GM19043 (cell line): ENCODE data around the gene YWHAG.
"Not testable (repeated sequence)": the region's sequence is repeated elsewhere in the genome, so short reads cannot be mapped to it uniquely, and the experiment has no call there.

Experiments
- ATAC-seq: cut with Tn5 transposase; IDR thresholded peaks from one replicate; pipeline ENCODE4 v1.9.1; 2021; ENCODE audit warnings: low read depth; ENCODE audit not compliant: unreplicated experiment

Gene YWHAG

DNA sequence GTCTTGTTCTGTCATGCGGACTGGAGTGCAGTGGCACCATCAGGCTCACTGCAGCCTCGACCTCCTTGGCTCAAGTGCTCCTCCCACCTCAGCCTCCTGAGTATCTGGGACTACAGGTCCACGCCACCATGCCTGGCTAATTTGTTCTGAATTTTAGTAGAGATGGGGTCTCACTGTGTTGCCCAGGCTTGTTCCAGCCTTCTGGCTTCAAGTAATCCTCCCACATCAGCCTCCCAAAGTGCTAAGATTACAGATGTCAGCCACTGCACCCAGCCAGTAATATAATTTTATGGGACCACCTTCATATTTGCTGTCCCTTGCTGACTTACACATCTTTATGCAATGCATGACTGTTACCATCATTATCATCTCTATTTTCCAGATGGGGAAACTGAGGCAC, 57.8 kb downstream of the YWHAG start:
- no peak for ATAC-seq

DNA sequence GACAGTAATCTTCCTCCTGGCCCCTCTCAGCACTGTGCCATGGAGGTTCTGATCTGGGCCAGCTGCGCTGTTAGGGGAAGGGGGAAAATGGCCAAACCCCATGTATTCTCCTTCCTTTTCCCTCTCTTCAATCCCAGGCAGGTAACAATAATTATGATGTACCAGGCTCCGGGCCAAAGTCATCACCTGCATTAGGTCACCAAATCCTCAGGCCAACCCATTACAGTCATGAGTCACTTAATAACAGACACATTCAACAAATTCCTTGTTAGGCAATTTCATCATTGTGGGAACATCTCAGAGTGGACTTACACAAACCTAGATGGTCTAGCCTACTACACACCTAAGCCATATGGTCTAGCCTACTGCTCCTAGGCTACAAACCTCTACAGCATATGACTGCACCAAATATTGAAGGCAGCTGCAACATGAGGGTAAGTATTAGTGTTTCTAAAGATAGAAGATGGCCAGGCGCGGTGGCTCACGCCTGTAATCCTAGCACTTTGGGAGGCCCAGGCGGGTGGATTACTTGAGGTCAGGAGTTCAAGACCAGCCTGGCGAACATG, 58.5 kb downstream of the YWHAG start:
- no peak for ATAC-seq

DNA sequence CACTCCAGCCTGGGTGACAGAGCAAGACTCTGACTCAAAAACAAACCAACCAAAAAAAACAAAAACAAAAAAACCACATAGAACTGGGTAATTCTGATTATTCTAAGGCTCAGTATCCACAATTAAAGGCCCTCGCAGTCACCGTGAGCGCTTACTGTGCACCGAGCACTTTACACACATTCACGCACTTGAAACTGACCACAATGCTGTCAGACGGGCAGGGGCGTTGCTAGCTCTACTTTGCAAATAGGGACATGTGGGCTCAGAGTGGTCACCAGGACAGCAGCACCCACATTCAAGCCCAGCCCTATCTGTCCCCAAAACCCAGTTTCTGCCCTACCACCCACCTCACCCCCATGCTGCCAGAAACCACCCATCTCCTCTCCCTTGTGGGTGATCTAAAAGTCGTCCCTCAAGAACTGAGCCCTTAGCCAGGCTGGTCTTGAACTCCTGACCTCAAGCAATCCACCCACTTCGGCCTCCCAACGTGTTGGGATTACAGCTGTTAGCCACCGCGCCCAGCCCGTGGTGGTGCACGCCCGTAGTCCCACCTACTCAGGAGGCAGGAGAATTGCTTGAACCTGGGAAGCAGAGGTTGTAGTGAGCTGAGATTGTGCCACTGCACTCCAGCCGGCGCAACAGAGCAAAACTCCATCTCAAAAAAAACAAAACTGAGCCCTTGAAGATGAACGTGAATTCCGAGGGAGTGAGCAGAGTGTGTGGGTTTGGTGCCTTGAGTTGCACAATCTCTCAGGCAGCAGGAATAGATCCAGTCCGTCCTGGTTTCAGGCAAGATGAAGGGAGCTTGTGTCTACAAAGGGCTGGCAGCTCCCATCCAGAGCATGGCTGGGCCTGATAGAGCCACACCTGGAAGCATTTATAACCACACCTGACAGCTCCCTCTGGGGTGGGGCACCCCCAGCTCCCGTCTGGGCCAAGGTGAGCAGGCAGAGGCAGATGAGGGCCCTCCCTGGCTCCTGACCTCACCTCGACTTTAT, 61.7 kb downstream of the YWHAG start:
- no peak for ATAC-seq

DNA sequence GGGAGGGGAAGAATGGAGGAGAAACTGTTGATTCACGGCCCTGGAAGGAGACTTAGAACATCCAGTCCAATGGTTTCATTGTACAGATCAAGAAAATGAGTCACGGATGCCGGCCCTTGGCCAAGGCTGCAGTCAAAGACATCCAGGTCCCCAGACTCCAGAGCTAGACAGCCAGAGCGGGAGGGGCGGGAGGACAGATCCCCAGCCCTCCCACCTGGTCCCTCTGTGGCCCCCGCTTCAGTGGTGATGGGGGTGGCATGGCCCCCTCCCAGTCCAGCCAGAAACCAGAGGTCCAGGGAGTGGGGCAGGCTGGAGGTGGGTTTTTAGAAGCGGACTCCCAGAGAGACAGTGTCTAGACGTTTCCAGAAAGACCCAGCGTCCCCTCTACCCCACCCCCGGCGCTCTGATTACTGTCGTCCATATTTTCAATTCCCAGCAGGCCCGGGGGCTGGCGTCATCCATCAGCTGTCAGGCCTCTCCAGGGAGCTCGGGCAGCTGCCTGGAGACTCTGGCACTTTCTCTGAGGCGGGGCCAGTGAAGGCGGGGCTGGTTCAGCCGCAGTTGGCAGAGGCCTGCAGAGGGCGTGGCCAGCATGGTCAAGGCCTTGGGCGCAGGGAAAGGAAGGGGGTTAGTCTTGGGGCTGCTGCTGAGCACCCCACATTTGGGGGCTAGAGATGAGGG, 64.3 kb downstream of the YWHAG start:
- no peak for ATAC-seq

DNA sequence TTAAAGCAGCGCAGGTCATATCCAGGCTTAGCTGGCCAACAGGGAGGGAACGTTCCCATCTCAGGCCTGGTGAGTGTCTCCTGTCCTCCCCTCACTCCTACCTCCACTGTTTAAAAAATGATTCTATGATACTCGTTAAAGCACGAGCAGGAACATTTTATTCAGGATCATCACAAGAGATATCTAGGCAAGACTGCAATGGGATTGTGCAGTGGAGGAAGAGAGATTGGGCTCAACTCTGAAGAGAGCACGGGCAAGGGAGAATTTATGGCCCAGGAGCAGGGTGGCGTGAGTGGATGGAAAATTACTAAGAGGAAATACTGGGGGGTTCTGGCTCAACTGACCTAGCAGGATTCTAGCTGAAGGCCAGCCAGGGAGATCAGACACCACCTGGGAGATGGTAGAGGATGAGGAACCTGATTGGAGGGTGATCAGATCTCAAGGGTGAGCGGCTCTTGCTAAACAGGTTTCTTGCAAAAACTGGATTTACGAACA, 65.3 kb downstream of the YWHAG start:
- ATAC-seq: no peak

DNA sequence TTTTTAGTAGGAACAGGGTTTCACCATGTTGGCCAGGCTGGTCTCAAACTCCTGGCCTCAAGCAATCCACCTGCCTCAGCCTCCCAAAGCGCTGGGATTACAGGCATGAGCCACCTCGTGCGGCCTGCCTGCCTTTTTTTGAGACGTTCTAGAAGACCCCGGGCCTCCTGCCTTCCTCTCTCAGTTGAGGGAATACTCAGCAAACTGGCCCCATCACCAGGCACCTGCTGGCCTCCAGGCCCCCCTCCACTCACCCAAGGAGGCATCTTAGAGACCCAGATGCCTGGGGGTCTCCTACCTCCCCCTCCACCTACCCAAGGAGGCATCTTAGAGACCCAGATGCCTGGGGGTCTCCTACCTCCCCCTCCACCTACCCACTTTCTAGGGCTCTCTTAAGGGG, 65.9 kb downstream of the YWHAG start:
- ATAC-seq: not testable (repeated sequence)

DNA sequence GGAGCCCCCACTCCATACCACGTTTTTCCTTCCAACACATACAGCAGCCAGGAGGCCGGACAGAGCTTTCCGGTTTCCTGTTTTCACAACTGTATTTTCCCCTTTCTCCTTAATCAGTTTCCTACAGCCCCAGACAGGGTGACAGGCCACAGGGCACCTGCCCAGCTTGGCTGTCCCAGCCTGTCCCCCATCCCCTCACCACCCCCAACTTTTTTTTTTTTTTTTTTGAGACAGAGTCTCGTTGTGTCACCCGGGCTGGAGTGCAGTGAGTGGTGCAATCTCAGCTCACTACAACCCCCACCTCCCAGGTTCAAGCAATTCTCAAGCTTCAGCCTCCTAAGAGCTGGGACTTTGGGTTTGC, 66.6 kb downstream of the YWHAG start:
- peak; percentile 19 for ATAC-seq

DNA sequence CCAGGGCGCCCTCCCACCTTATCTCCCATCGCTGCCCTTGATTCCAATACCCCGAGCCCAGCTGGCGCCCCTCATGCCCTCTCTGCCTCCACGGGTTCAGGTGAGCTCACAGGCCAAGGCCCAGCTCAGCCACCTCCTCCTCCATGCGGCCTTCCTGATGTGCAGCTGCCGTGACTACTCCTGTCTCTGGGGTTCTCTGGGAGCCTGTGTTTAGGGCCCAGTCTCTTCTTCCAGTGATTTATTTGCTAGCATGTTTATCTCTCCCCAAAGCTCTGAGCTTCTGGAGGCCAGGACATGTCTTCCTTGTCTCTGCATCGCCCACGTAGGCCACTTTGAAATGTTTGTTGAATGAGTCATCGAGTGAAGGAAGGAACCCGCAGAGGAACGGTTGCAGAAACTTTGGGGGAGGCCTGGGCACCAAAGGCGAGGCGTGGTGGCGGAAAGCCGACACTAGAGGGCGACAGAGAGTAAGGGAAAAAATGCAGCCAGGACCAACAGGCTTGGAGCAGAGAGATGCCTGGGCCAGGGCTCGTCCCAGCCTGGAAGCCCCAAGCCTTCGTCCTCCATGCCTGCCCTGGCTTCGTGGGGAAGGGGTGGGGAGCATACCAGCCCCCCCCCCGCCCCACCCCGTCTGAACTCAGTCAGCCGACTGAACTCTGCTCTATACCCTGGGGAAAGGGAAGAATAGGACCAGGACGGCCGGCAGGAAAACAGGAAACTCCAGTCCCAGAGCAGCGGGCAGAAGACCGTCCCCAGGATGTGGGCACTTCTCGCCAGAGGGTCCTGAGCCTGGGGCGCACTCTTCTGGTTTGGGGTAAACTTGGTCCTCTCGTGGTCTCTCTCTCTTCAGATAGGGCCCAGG, 67.2 kb downstream of the YWHAG start:
- ATAC-seq: peak; percentile 73

DNA sequence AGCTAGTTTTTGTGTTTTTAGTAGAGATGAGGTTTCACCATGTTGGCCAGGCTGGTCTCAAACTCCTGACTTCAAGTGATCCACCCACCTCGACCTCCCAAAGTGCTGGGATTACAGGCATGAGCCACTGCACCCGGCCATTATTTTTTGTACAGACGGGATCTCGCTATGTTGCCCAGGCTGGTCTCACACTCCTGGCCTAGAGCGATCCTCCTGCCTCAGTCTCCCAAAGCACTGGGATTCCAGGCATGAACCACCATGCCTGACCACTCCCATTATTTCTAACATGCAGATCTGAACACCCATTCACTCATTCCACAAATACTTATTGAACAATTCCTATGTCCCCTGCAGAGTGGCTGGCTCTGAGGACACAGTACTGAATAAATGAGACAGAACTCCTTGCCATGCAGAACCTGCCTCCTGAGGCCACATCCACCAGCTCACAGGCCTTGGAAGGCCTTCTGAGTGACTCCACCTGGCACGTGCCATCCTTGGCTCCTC, 67.9 kb downstream of the YWHAG start:
- not testable (repeated sequence) for ATAC-seq

DNA sequence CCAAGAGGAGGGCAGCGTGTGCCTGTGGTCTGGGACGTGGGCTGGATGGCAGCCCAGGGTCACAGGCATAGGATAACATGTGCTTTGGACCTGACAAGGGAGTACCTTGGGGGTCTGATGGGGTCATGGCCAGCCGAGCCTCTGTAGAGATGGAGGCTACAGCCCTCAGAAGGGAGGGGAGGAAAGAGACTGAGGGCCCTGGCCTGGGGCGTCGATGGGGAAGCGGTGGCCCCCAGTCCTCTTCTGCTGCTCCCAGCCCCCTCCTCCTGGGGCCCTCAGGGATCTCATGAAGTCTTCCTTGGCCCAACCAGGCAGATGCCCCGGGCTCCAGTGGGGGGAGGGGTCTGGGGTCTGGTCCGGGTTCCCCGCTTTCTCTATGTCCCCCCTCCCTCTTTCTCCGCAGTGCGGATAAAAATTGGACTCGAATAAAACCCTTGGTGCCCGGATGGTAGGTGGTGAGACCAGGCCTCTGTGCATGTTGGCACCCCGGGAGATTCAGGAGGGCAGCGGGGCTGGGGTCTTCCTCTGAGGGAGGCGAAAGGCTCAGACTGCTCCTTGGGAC, 71.9 kb downstream of the YWHAG start:
- no peak for ATAC-seq

DNA sequence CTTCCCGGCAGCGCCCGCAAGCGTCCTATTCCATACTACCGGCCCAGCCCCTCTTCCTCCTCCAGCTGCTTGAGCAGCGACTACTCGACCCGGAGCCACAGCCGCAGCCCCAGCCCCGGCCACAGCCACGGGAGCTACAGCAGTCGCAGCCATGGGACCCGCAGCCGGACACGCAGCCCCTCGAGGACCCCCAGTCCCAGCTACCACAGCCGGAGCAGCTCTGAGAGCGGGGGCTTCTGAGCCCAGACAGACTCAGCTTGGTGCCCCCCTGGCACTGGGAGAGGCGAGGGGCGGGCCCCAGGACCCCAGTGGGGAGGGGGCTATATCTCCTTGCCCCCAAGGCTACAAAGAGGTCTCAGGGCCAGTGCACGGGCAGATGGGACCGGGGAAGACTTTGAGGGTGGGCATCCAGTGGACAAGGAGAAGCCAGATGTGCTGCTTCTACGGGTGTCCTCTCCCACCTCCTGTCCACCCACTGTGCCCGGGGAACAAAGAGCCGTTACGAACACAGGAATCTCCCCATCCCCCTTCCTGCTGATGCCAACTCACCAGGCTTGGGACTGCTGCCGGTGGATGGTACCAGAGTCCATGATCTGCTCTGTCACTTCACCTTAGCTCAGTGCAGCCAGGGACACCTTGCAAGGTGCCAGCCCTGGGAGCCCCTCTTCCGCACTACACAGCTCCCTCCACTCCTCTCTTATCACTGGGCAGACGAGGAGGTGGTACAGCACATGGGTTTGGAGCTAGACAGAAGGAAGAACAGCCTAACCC, 73.0 kb downstream of the YWHAG start:
- ATAC-seq: no peak

DNA sequence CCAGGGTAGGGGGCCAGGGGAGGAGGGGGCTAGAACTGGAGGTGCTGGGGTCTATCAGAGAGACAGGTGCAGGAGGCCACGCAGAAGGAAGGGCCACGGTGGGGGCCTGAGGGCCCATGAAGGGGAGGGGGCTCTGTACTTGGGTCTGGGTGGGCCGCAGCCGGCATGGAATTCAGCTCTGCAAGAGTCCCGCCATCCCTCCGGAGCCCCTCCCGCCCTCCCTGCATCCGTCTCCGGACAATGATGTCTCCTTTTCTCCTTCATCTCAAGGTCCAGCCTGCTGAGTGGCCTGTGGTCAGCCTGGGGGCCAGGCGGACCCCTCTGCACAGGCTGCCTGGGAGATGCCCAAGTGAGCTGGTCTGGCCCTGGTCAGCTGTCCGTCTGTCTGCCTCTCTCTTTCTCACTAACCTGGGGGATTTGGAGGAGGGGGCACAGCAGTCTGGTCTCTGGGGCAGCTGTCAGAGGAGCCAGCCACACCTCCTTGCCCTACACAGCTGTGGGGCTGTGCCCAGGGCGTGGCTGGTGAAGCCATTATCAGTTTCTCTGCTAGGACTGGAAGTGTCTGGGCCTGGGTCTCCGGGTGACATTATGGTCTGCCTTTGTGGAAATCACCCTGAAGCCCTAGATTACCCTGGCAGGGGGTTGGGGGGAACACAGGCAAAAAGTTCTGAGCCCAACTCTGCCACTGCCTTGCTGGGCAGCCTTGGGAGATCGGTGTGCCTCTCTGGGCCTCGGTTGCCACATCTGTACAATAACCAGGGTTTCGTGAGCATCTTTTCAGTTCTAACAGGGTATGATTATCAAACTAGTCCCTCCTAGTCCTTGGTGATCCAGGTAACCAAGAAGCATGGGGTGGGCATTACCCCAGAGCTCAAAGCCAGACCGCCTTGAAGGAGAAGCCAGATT, 75.3 kb downstream of the YWHAG start:
- ATAC-seq: no peak

DNA sequence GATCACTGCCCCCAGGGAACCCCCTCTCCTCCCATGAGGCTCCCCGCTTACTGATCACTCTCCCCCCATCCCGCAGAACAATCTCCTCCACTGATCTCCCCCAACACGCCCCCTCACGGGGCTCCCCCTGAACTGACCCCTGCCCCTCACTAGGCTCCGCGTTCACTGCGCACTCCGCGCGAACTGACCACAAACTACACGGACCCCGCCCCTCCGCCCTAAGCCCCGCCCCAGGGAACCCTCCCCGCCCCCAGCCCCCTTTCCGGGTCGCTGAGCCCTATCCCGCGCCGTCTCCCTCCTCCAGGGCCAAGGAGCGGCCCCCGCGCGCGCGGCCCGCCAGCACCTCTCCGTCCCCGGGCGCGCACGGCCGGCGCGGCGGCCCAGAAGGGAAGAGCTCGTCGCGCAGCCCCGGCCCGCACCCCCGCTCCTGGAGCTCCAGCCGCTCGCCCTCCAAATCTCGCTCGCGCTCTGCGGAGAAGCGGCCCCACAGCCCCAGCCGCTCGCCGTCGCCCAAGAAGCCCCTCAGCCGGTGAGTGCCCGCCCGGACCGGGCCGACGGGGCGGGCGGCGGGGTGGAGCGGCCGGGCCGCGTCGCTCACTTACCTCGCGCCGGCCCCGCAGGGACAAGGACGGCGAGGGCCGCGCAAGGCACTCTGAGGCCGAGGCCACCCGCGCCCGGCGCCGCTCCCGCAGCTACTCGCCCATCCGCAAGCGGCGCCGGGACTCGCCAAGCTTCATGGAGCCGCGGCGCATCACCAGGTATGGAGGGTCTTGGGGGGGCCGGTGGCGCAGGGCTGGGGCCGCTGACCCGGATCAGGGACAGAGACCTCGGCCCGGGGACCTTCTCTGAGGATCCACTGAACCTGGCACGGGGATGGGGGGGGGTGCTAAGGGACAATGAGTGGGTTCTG, 76.2 kb downstream of the YWHAG start:
- ATAC-seq: no peak

DNA sequence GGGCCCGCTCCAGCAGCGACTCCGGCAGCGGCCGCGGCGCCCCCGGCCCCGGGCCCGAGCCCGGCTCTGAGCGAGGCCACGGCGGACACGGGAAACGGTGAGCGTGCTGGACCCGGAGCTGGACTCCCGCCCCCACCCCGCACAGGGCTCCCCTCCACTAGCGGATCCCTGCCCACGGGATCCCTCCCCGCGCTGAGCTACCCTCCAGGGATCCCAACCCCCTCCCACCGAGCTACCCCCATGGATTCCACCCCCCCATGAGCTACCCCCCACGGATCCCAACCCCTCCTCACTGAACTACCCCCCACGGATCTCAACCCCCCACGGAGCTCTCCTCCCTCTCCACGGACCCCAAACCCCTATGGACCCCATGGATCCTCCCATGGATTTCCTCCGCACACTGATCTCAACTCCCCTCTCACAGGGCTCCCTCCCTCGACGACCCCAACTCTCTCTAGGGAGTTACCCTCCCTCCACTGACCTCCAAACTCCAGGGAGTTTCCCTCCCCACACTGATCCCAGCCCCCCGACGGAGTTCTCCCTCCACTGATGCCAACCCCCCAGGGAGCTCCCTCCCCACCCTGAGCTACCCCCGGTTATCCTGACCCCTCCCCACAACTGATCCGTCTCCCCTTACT, 77.0 kb downstream of the YWHAG start:
- no peak for ATAC-seq

DNA sequence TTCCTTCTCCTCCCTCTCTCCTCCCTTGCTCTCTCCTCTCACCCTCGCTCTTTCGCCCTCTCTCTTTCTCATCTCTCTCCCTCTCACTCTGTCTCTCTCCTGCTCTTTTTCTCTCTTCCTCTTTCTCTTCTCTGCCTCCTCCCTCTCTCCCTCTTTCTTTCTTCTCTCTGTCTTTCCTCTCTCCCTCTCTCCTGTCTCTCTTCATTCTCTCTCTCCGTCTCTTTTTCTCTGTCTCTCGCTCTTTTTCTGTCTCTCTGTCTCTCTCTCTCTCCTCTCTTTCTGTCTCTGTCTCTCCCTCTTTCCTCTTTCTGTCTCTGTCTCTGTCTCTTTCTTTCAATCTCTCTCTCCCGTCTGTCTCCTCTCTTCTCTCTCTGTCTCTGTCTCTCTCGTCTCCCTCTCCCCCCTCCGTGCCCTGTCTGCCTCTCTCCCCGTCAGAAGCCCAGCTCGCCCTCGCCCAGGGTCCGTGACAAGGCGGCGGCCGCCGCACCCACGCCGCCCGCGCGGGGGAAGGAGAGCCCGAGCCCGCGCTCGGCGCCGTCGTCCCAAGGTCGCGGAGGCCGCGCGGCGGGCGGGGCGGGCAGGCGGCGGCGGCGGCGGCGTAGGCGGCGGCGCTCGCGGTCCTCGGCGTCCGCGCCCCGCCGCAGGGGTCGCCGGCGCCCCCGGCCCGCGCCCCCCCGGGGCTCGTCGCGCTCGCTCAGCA, 77.6 kb downstream of the YWHAG start:
- no peak for ATAC-seq

DNA sequence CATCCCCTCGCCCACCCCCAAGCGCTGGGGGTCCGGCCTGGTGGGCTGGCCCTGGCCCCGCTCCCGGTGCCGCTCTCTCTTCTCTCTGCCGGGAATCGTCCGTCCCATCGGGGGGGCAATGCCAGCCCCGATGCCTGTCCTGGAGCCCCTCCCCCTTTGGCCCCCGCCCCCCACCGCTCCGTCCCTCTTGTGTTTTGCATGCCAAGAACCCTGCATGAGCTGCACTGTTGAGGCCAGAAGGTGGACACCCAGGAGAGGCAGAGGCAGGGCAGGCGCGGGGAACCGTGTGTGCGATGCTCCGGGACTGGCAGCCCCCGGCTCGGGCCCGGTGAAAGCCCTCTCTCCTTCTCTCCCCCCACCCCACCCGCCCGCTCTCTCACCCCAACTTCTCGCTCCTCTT, 78.4 kb downstream of the YWHAG start:
- ATAC-seq: no peak
